Left lung (tissue), 10 donors: ENCODE measurements around the gene HTR4. TPM values are rescaled to one million over a fixed set of nuclear protein-coding genes. Genes with fewer than 3 reads are reported as not detected.
A peak's percentile ranks its signal among the peaks of the same experiment; 100 is the strongest.

Source experiments
- ATAC-seq: fragments of 200-7000 bp; cut with Tn5 transposase; one replicate; pipeline ENCODE4 v1.9.1; 2020; ENCODE audit warnings: moderate library complexity
- DNase-seq, 4 donors: peaks; one replicate each; pipeline ENCODE4 v3.0.0-alpha.2; 2013 to 2020
- H3K27ac ChIP-seq, 2 donors: fragments of 200-600 bp; sonication (generic) in 1 of 2; one replicate each; pipeline versions ENCODE4 v1.5.0 to v1.8.0; 2020 to 2021
- H3K27me3 ChIP-seq, 2 donors: fragments of 200-600 bp; sonication (generic) in 1 of 2; one replicate each; pipeline versions ENCODE4 v1.5.0 to v1.8.0; 2020 to 2021
- H3K36me3 ChIP-seq, 2 donors: fragments of 200-600 bp; sonication (generic) in 1 of 2; one replicate each; pipeline versions ENCODE4 v1.5.0 to v1.8.0; 2020 to 2021
- H3K4me1 ChIP-seq, 2 donors: fragments of 200-600 bp; one replicate each; pipeline ENCODE4 v1.8.0; 2021
- H3K4me3 ChIP-seq, 2 donors: fragments of 200-600 bp; sonication (generic) in 1 of 2; one replicate each; pipeline versions ENCODE4 v1.5.0 to v1.8.0; 2020 to 2021; ENCODE audit warnings: mild to moderate bottlenecking in 1 of 2
- H3K9me3 ChIP-seq, 2 donors: fragments of 200-600 bp; sonication (generic) in 1 of 2; one replicate each; pipeline versions ENCODE4 v1.5.0 to v1.8.0; 2020 to 2021
- CTCF ChIP-seq, 2 donors: fragments of 200-600 bp; sonication (generic) in 1 of 2; IDR thresholded peaks; one replicate each; pipeline versions ENCODE4 v1.5.0 to v1.8.0; 2021; ENCODE audit warnings: antibody characterized with exemption in 2 of 2
- intact Hi-C, 2 donors: fragments of 100-400 bp; cut with DNase I; formaldehyde crosslinking; loops; one replicate each; pipeline versions ENCODE4 v1.11.2 to v1.14.2; 2022
- polyA plus RNA-seq, 6 donors: library from polyadenylated mRNA; unstranded; fragments of 120-200 nt; gene quantifications; one replicate each; pipeline ENCODE4 v1.2.1, GENCODE V29; 2013; ENCODE audit not compliant: insufficient read length in 6 of 6
- total RNA-seq, 2 donors: library from RNA; stranded (reverse); fragmentation: NEBNext Ultra II Directional; extraction: Animal tissue kit (Norgen Biotek cat#: 25700); gene quantifications; one replicate each; pipeline ENCODE4 v1.2.1, GENCODE V29; 2021
- donor health status: DM: no; HTN: yes; CAD: no.
- donor health status: DM: no; HTN: no; CAD: no.

Gene HTR4
- total and polyA plus RNA-seq, 8 donors, result 0.38 to 1.5 (median 0.76) TPM; not detected in 2

GRCh38 chr5:148514344-148514743 lies 140.0 kb downstream of the HTR4 start:
- no peak for TF ChIP-seq CTCF (IDR thresholded peaks at IDR 0.05)
- H3K4me3 ChIP-seq, result no peak overlapping the region
- H3K9me3 ChIP-seq, result peaks cover 0 to 12% of the 10 kb centered on the region in 2 donors
- ATAC-seq (no peak), DNase-seq (no peak)
- H3K36me3 ChIP-seq, result no peaks in the 10 kb centered on the region
- no peaks in the 10 kb centered on the region for H3K4me1 ChIP-seq
- H3K27me3 ChIP-seq, result no peaks in the 10 kb centered on the region
- intact Hi-C loops, result no loop called here
- no peak overlapping the region for H3K27ac ChIP-seq

- Histone ChIP-seq H3K27ac (no peak overlapping the region), H3K9me3 (peaks cover 0 to 12% of the 10 kb centered on the region in 2 donors), H3K4me3 (no peak overlapping the region), H3K36me3 (no peaks in the 10 kb centered on the region), H3K27me3 (no peaks in the 10 kb centered on the region), H3K4me1 (no peaks in the 10 kb centered on the region)
- intact Hi-C loops, result no loop called here
- ATAC-seq, result no peak
- no peak for TF ChIP-seq CTCF (IDR thresholded peaks at IDR 0.05)
- DNase-seq, result no peak
Measured at GRCh38 chr5:148512498-148512897, 141.8 kb downstream of the HTR4 start.

GRCh38 chr5:148511810-148512347 lies 142.4 kb downstream of the HTR4 start:
- intact Hi-C loops, result no loop called here
- no peak for TF ChIP-seq CTCF (IDR thresholded peaks at IDR 0.05)
- Histone ChIP-seq H3K27me3 (no peaks in the 10 kb centered on the region), H3K4me3 (no peak overlapping the region), H3K27ac (no peak overlapping the region), H3K36me3 (no peaks in the 10 kb centered on the region), H3K4me1 (no peaks in the 10 kb centered on the region), H3K9me3 (peaks cover 0 to 12% of the 10 kb centered on the region in 2 donors)
- ATAC-seq, result no peak
- DNase-seq, result peak in 2 of 4 donors; percentile 68 to 69

- H3K4me1 ChIP-seq, result no peaks in the 10 kb centered on the region
- H3K27ac ChIP-seq, result no peak overlapping the region
- ATAC-seq (no peak), DNase-seq (no peak)
- no peak overlapping the region for H3K4me3 ChIP-seq
- intact Hi-C loops, result no loop called here
- no peaks in the 10 kb centered on the region for H3K27me3 ChIP-seq
- TF ChIP-seq CTCF (IDR thresholded peaks at IDR 0.05), result no peak
- H3K9me3 ChIP-seq, result peaks cover 0 to 4% of the 10 kb centered on the region in 2 donors
- H3K36me3 ChIP-seq, result no peaks in the 10 kb centered on the region
Measured at GRCh38 chr5:148509893-148510292, 144.4 kb downstream of the HTR4 start.

GRCh38 chr5:148507648-148508047 lies 146.7 kb downstream of the HTR4 start:
- no peak overlapping the region for H3K4me3 ChIP-seq
- peaks cover 0 to 4% of the 10 kb centered on the region in 2 donors for H3K9me3 ChIP-seq
- intact Hi-C loops, result no loop called here
- no peaks in the 10 kb centered on the region for H3K36me3 ChIP-seq
- no peak for TF ChIP-seq CTCF (IDR thresholded peaks at IDR 0.05)
- peak in 1 of 4 donors; percentile 31 for DNase-seq
- H3K27me3 ChIP-seq, result no peaks in the 10 kb centered on the region
- no peaks in the 10 kb centered on the region for H3K4me1 ChIP-seq
- no peak overlapping the region for H3K27ac ChIP-seq
- ATAC-seq, result peak; percentile 24
